Measurements from ENCODE around the gene KRT74. TPM values are rescaled to one million over a fixed set of nuclear protein-coding genes. Genes with fewer than 3 reads are reported as not detected.
A peak's percentile ranks its signal among the peaks of the same experiment; 100 is the strongest.

Gene KRT74
- total RNA-seq, 1 donor from 2014 or later: not detected

GRCh38 chr12:52608826-52609630, 35.4 kb upstream of the KRT74 start:
- Mint-ChIP-seq H3K36me3 (ENCODE audit: low read depth) (no peaks in the 10 kb centered on the region), H3K4me1 (ENCODE audit: low read depth) (peaks cover 79% of the 10 kb centered on the region), H3K27me3 (ENCODE audit: insufficient read depth) (no peaks in the 10 kb centered on the region), H3K27ac (no peak overlapping the region), H3K9me3 (no peaks in the 10 kb centered on the region), H3K4me3 (peak overlapping the region; percentile 40)
- intact Hi-C loops (cut with micrococcal nuclease): no loop called here
- DNase-seq (ENCODE audit: low spot score): no peak

DNA sequence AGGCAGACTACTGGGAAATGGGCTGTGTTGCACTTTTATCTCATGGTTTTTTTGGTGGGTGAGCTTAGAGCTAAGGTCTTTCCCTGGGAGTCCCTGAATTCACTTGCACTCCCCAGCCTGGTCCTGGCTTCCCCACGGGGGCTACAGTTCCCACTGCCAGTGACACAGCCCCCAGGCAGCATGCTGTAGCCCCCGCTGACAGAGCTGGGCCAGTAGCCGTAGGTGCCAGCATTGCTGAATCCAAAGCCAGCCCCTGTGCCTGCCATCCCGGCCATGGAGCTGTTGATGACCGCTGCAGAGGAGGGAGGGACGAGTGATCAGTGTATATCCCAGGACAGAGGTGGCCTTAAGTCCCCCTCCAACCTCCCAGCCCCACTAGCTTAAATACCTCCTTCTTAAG, 34.5 kb upstream of the KRT74 start:
- no peak for DNase-seq (ENCODE audit: low spot score)
- intact Hi-C loops (cut with micrococcal nuclease): no loop called here
- no peaks in the 10 kb centered on the region for H3K27me3 Mint-ChIP-seq (ENCODE audit: insufficient read depth)
- peaks cover 71% of the 10 kb centered on the region for H3K4me1 Mint-ChIP-seq (ENCODE audit: low read depth)
- H3K4me3 Mint-ChIP-seq: no peak overlapping the region
- H3K36me3 Mint-ChIP-seq (ENCODE audit: low read depth): no peaks in the 10 kb centered on the region
- H3K9me3 Mint-ChIP-seq: no peaks in the 10 kb centered on the region
- no peak overlapping the region for H3K27ac Mint-ChIP-seq

GRCh38 chr12:52607314-52607713, 33.7 kb upstream of the KRT74 start:
- peaks cover 62% of the 10 kb centered on the region for H3K4me1 Mint-ChIP-seq (ENCODE audit: low read depth)
- DNase-seq (ENCODE audit: low spot score): no peak

DNA sequence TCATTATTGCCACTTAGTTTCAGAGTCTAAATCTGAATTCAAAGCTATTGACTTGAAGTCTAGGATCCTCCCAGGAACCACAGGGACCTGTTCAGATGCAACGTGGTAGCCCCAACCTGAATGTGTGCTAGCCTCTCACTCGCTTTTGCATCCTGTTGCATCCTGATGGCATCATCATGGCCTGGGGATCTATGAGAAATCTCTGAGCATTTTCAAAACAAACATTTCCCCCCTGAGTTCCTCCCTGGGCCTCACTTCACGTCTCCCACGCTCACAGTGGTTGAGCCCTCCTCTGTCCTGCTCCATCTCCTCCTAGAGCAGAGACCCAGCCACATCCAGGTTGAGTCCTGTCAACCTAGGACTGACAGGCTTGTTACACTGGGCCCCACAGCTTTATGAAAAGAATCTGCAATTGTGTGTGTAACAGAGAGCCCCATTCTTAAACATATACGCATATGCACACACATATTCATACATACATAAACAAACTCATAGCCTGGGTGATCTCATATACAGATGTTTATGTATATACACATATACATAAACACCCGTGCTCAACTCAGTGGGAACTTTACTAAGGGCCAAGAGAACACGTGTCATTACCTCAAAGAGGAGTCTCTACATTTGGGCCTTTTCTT, 33.1 kb upstream of the KRT74 start:
- Mint-ChIP-seq H3K9me3 (no peaks in the 10 kb centered on the region), H3K36me3 (ENCODE audit: low read depth) (no peaks in the 10 kb centered on the region), H3K27ac (no peak overlapping the region), H3K4me3 (no peak overlapping the region), H3K4me1 (ENCODE audit: low read depth) (peaks cover 56% of the 10 kb centered on the region), H3K27me3 (ENCODE audit: insufficient read depth) (no peaks in the 10 kb centered on the region)
- intact Hi-C loops (cut with micrococcal nuclease): no loop called here
- no peak for DNase-seq (ENCODE audit: low spot score)

More at GRCh38 chr12:52607314-52607713, 33.7 kb upstream of the KRT74 start:
- intact Hi-C loops (cut with micrococcal nuclease): no loop called here
- no peaks in the 10 kb centered on the region for H3K36me3 Mint-ChIP-seq (ENCODE audit: low read depth)
- no peaks in the 10 kb centered on the region for H3K27me3 Mint-ChIP-seq (ENCODE audit: insufficient read depth)
- H3K27ac Mint-ChIP-seq: no peak overlapping the region
- no peaks in the 10 kb centered on the region for H3K9me3 Mint-ChIP-seq
- H3K4me3 Mint-ChIP-seq: no peak overlapping the region

- intact Hi-C loops (cut with micrococcal nuclease): no loop called here
- no peak for DNase-seq (ENCODE audit: low spot score)
- Mint-ChIP-seq H3K4me1 (ENCODE audit: low read depth) (peaks cover 51% of the 10 kb centered on the region), H3K36me3 (ENCODE audit: low read depth) (no peaks in the 10 kb centered on the region), H3K4me3 (no peak overlapping the region), H3K27ac (no peak overlapping the region), H3K9me3 (no peaks in the 10 kb centered on the region), H3K27me3 (ENCODE audit: insufficient read depth) (no peaks in the 10 kb centered on the region)
Observed at GRCh38 chr12:52606096-52606495, 32.5 kb upstream of the KRT74 start.

DNA sequence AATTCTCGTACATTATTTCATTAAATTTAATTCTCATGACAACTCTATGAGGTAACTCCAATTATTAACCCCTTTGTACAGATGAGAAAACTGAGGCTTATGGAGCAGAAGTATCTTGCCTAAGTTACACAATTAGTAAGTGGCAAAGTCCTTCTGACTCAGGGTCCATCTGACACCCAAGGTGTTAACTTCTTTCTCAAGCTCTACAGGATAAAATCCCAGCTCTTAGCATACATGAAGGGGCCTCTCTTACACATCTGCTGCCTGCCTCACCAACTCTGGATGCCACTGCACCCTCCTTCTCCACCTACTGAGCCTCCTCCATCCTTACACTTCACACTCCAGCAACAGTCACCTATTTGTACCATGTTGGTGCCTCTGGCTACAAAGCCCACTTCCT, 31.9 kb upstream of the KRT74 start:
- Mint-ChIP-seq H3K4me3 (no peak overlapping the region), H3K27ac (no peak overlapping the region), H3K36me3 (ENCODE audit: low read depth) (no peaks in the 10 kb centered on the region), H3K27me3 (ENCODE audit: insufficient read depth) (no peaks in the 10 kb centered on the region), H3K9me3 (no peaks in the 10 kb centered on the region), H3K4me1 (ENCODE audit: low read depth) (peaks cover 46% of the 10 kb centered on the region)
- intact Hi-C loops (cut with micrococcal nuclease): no loop called here
- no peak for DNase-seq (ENCODE audit: low spot score)

DNA sequence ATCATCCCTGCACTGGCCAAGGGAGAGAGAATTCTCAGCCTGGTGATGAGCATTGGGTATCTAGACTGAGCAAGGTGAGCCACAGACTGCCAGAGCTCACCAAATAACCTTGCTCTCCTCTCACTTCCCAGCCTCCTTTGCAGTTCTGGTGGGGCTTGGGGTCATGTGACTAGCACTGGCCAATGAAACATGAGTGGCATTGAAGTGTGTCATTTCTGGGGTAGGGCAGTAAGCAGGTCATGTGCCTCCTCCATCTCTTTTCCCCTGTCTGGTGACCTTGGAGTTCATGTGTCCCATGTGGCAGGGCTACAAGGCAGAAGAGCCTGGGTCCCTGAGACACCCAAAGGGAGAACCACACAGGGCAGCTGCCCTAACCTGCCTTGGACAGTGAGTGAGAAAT, 31.2 kb upstream of the KRT74 start:
- Mint-ChIP-seq H3K36me3 (ENCODE audit: low read depth) (no peaks in the 10 kb centered on the region), H3K9me3 (no peaks in the 10 kb centered on the region), H3K27me3 (ENCODE audit: insufficient read depth) (no peaks in the 10 kb centered on the region), H3K4me3 (no peak overlapping the region), H3K4me1 (ENCODE audit: low read depth) (peaks cover 40% of the 10 kb centered on the region), H3K27ac (peak overlapping the region; percentile 7)
- no peak for DNase-seq (ENCODE audit: low spot score)
- intact Hi-C loops (cut with micrococcal nuclease): no loop called here

DNA sequence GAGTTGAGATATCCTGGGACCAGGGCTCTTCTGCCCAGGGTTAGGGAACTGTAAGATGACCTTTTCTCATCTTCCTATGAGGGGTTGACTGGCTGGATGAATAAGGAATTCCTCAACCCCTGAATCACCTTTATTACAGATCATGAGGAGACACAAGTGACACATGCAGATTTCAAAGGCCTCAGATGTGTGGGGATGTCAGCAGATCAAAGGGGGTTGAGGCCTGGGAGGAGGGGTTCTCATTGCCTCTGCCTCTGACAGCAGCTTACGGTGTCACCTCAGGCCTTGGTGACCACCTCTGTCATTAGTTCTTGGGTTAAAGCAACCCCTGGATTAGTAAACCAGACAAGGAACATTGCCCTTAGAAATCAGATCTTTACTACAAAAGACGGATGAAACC, 29.7 kb upstream of the KRT74 start:
- intact Hi-C loops (cut with micrococcal nuclease): no loop called here

DNA sequence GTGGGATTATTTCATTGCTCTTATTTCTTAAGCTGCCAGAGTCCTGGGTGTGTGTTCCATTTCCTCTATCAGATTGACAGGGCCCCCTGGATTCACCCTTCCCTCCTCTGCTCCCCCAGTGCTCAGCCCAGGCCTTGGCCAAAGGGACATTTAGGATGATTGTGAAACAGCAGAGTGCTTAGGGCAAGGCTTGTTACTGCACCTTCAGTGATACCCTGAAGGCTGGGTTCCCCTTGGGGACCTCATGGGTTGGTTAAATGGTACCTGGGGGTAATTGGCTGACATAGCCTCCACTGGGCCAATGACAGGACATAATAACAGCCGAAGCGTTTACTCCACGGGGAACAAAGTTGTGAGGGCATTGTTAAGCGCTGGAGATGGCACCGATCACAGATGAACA, 28.9 kb upstream of the KRT74 start:
- Mint-ChIP-seq H3K36me3 (ENCODE audit: low read depth) (no peaks in the 10 kb centered on the region), H3K9me3 (no peaks in the 10 kb centered on the region), H3K27ac (no peak overlapping the region), H3K27me3 (ENCODE audit: insufficient read depth) (peaks cover 4% of the 10 kb centered on the region), H3K4me3 (no peak overlapping the region), H3K4me1 (ENCODE audit: low read depth) (peaks cover 22% of the 10 kb centered on the region)
- intact Hi-C loops (cut with micrococcal nuclease): no loop called here
- DNase-seq (ENCODE audit: low spot score): no peak

More for the DNA sequence above, 29.7 kb upstream of the KRT74 start:
- Mint-ChIP-seq H3K9me3 (no peaks in the 10 kb centered on the region), H3K27ac (no peak overlapping the region), H3K36me3 (ENCODE audit: low read depth) (no peaks in the 10 kb centered on the region), H3K4me3 (no peak overlapping the region), H3K27me3 (ENCODE audit: insufficient read depth) (peaks cover 4% of the 10 kb centered on the region), H3K4me1 (ENCODE audit: low read depth) (peaks cover 26% of the 10 kb centered on the region)
- no peak for DNase-seq (ENCODE audit: low spot score)

DNA sequence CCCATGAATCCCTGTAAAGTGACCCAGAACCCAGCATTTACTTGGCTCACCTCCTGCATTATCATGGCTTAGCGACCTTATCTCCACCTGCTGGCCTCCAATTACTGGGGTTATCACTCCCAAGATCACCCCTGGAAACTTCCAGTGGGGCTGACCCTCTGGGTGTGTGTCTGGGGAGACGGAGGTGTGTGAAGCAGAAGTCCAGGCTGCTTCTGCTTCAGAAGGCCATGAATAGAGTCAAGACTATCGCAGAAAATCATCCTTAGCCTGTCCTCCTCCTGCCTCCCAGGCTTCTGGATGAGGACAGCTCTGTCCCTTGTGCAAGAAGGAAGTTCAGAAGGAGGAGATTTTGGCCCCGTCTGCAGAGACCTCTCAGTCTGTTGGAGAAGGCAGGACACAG, 28.0 kb upstream of the KRT74 start:
- Mint-ChIP-seq H3K36me3 (ENCODE audit: low read depth) (no peaks in the 10 kb centered on the region), H3K9me3 (no peaks in the 10 kb centered on the region), H3K4me3 (no peak overlapping the region), H3K27me3 (ENCODE audit: insufficient read depth) (peaks cover 4% of the 10 kb centered on the region), H3K4me1 (ENCODE audit: low read depth) (peaks cover 15% of the 10 kb centered on the region), H3K27ac (no peak overlapping the region)
- intact Hi-C loops (cut with micrococcal nuclease): no loop called here
- DNase-seq (ENCODE audit: low spot score): no peak

GRCh38 chr12:52600941-52601481, 27.4 kb upstream of the KRT74 start, which contains the start of gene KRT72:
KRT72 (minus strand) TSS chr12:52601463; CDS start chr12:52601452, 11 bp downstream.
- H3K36me3 Mint-ChIP-seq (ENCODE audit: low read depth): no peaks in the 10 kb centered on the region
- H3K9me3 Mint-ChIP-seq: no peaks in the 10 kb centered on the region
- peaks cover 4% of the 10 kb centered on the region for H3K27me3 Mint-ChIP-seq (ENCODE audit: insufficient read depth)
- intact Hi-C loops (cut with micrococcal nuclease): no loop called here
- peaks cover 13% of the 10 kb centered on the region for H3K4me1 Mint-ChIP-seq (ENCODE audit: low read depth)
- H3K27ac Mint-ChIP-seq: no peak within 1 kb of the TSS
- H3K4me3 Mint-ChIP-seq: no peak within 1 kb of the TSS
- DNase-seq (ENCODE audit: low spot score): no peak

DNA sequence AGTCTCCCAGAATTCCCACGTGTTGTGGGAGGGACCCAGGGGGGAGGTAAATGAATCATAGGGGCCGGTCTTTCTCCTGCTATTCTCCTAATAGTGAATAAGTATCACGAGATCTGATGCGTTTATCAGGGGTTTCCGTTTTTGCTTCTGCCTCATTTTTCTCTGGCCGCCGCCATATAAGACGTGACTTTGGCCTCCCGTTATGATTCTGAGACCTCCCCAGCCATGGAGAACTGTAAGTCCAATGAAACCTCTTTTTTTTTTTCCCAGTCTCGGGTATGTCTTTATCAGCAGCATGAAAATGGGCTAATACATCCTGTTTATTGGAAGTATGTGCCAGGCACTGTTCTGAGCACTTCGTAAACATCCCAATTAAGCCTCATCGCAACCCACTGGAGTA, 26.8 kb upstream of the KRT74 start:
- intact Hi-C loops (cut with micrococcal nuclease): no loop called here
- DNase-seq (ENCODE audit: low spot score): no peak
- no peak overlapping the region for H3K27ac Mint-ChIP-seq
- no peak overlapping the region for H3K4me3 Mint-ChIP-seq
- H3K9me3 Mint-ChIP-seq: no peaks in the 10 kb centered on the region
- H3K36me3 Mint-ChIP-seq (ENCODE audit: low read depth): no peaks in the 10 kb centered on the region
- peaks cover 7% of the 10 kb centered on the region for H3K4me1 Mint-ChIP-seq (ENCODE audit: low read depth)
- H3K27me3 Mint-ChIP-seq (ENCODE audit: insufficient read depth): peaks cover 4% of the 10 kb centered on the region

DNA sequence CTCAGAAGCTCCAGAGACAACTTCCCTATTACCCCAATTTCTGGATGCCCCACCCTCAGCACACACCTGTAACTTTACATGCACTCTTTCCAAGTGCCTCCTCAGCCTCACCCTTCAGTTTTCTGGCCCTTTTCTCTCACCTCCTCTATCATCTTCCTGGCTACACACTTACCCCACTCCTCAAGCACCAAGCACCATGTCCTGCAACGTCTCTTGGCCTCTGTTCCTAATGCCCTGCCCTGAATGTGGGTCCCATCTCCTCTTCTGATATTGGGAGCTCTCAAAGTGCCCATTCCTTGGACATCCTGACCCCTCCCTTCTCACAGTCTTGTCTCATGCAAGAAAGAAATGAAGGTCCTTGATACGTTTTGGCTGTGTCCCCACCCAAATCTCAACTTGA, 26.4 kb upstream of the KRT74 start:
- no peaks in the 10 kb centered on the region for H3K36me3 Mint-ChIP-seq (ENCODE audit: low read depth)
- H3K9me3 Mint-ChIP-seq: no peaks in the 10 kb centered on the region
- no peak for DNase-seq (ENCODE audit: low spot score)
- peaks cover 4% of the 10 kb centered on the region for H3K27me3 Mint-ChIP-seq (ENCODE audit: insufficient read depth)
- H3K27ac Mint-ChIP-seq: no peak overlapping the region
- H3K4me1 Mint-ChIP-seq (ENCODE audit: low read depth): peaks cover 3% of the 10 kb centered on the region
- H3K4me3 Mint-ChIP-seq: no peak overlapping the region
- intact Hi-C loops (cut with micrococcal nuclease): no loop called here
